Measurements from ENCODE around the gene XNDC1N. TPM values are rescaled to one million over a fixed set of nuclear protein-coding genes. Genes with fewer than 3 reads are reported as not detected.

The XNDC1N gene
- total RNA-seq, 3 donors from 2014 or later = 11.7 to 18.0 (median 12.7) TPM

- intact Hi-C loops (cut with DNase I, micrococcal nuclease) = no loop called here
- peaks cover 3% of the 10 kb centered on the region for H3K4me1 ChIP-seq (ENCODE audit: low read depth)
- no peaks in the 10 kb centered on the region for H3K9me3 ChIP-seq
- no peak for DNase-seq
- H3K4me3 ChIP-seq = no peak overlapping the region
- no peaks in the 10 kb centered on the region for H3K36me3 ChIP-seq (ENCODE audit: low read depth)
- TF ChIP-seq, protein P1, sequence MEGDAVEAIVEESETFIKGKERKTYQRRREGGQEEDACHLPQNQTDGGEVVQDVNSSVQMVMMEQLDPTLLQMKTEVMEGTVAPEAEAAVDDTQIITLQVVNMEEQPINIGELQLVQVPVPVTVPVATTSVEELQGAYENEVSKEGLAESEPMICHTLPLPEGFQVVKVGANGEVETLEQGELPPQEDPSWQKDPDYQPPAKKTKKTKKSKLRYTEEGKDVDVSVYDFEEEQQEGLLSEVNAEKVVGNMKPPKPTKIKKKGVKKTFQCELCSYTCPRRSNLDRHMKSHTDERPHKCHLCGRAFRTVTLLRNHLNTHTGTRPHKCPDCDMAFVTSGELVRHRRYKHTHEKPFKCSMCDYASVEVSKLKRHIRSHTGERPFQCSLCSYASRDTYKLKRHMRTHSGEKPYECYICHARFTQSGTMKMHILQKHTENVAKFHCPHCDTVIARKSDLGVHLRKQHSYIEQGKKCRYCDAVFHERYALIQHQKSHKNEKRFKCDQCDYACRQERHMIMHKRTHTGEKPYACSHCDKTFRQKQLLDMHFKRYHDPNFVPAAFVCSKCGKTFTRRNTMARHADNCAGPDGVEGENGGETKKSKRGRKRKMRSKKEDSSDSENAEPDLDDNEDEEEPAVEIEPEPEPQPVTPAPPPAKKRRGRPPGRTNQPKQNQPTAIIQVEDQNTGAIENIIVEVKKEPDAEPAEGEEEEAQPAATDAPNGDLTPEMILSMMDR (IDR thresholded peaks at IDR 0.05) = no peak
- ATAC-seq = no peak
Measured at GRCh38 chr11:71937826-71938225, 9.4 kb upstream of the XNDC1N start.

DNA sequence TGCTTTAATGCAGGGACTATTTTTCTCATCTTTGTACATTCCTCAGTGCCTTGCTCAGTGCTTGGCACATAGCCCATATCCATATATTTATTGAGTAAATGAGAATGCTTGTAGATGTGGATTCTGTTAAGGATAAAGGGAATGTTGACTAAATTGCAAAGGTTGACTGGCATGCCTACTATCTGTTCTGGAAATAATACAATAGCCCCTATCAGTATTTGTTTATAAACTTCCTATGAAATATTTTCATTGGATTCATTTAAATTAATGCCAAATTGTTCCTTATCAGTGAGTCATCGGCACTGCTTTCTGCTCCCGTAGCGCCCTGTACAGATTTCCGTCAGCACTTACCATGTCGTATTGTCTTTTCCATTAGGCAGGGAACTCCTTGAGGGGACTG is 8.4 kb upstream of the XNDC1N start:
- DNase-seq (no peak), ATAC-seq (no peak)
- peaks cover 3% of the 10 kb centered on the region for H3K4me1 ChIP-seq (ENCODE audit: low read depth)
- no peak overlapping the region for H3K4me3 ChIP-seq
- TF ChIP-seq, protein P1 (IDR thresholded peaks at IDR 0.05) = no peak
- intact Hi-C loops (cut with DNase I, micrococcal nuclease) = no loop called here
- H3K9me3 ChIP-seq = no peaks in the 10 kb centered on the region
- no peaks in the 10 kb centered on the region for H3K36me3 ChIP-seq (ENCODE audit: low read depth)

DNA sequence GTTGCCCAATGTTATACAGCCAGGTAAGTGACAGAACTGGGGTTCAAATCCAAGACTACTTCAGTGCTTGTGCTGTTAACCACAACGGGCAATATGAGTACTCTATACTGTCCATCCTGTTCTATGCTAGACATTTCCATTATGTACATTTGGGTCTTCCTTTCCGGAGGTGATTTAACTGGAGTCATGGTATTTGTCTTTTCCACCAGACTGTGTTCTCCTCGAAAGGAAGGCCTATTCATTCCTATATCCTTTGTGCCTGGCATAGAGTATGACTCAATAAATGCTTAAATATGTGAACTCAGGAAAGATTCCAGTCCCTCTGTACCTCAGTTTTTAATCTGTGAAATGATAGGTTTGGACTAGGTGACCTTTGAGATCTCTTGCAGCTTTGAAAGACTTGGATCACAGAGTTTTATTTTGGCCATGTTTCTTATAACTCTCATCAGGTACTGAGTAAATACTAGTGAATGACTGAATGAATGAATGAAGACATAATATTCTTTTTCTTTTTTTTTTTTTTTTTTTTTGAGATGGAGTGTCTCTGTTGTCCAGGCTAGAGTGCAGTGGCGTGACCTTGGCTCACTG is 7.0 kb upstream of the XNDC1N start:
- intact Hi-C loops (cut with DNase I, micrococcal nuclease) = no loop called here
- Histone ChIP-seq H3K4me1 (ENCODE audit: low read depth) (peaks cover 3% of the 10 kb centered on the region), H3K36me3 (ENCODE audit: low read depth) (no peaks in the 10 kb centered on the region), H3K9me3 (no peaks in the 10 kb centered on the region), H3K4me3 (no peak overlapping the region)
- ATAC-seq = no peak
- TF ChIP-seq, protein P1 (IDR thresholded peaks at IDR 0.05) = no peak
- no peak for DNase-seq

DNA sequence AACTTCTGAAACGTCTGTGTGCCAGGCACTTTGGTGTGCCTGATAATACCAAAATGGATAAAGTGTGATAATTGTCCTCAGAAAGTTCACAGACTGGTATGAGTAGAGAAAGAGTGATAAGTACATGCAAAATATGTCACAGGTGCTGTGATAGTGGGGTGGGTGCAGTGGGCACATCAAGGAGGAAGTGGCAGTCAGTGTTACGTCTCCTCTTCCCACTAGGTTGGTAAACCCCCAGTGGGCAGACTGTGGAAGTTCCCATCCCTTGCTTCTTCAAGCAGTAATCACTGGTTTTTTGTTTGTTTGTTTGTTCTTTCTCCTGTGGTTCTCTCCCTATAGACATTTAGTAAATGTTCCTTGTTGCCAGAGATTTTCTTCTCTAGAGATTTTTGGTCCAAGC is 5.8 kb upstream of the XNDC1N start:
- H3K4me3 ChIP-seq = no peak overlapping the region
- H3K4me1 ChIP-seq (ENCODE audit: low read depth) = peaks cover 13% of the 10 kb centered on the region
- DNase-seq = no peak
- TF ChIP-seq, protein P1 (IDR thresholded peaks at IDR 0.05) = no peak
- H3K9me3 ChIP-seq = no peaks in the 10 kb centered on the region
- intact Hi-C loops (cut with DNase I, micrococcal nuclease) = no loop called here
- ATAC-seq = no peak
- no peaks in the 10 kb centered on the region for H3K36me3 ChIP-seq (ENCODE audit: low read depth)

GRCh38 chr11:71933141-71933933 is 4.9 kb upstream of the XNDC1N start:
- no peak overlapping the region for H3K4me3 ChIP-seq
- H3K4me1 ChIP-seq (ENCODE audit: low read depth) = peaks cover 13% of the 10 kb centered on the region
- intact Hi-C loops (cut with DNase I, micrococcal nuclease) = no loop called here
- H3K9me3 ChIP-seq = no peaks in the 10 kb centered on the region
- DNase-seq (no peak), ATAC-seq (no peak)
- no peaks in the 10 kb centered on the region for H3K36me3 ChIP-seq (ENCODE audit: low read depth)
- TF ChIP-seq, protein P1 (IDR thresholded peaks at IDR 0.05) = no peak
